Lower lobe of right lung (tissue), 2 donors: ENCODE data around the gene NKIRAS2. TPM values are rescaled to one million over a fixed set of nuclear protein-coding genes. Genes with fewer than 3 reads are reported as not detected.

Experiments
- ATAC-seq, 2 donors: fragments of 200-7000 bp; cut with Tn5 transposase; one replicate each; pipeline ENCODE4 v1.9.1; 2020 to 2022; ENCODE audit warnings: mild to moderate bottlenecking in 2 of 2, moderate library complexity in 2 of 2
- DNase-seq: peaks from one replicate; pipeline ENCODE4 v3.0.0-alpha.2; 2020
- H3K27ac ChIP-seq: fragments of 200-600 bp; one replicate; pipeline ENCODE4 v1.8.0; 2022
- H3K27me3 ChIP-seq: fragments of 200-600 bp; one replicate; pipeline ENCODE4 v1.8.0; 2022; ENCODE audit warnings: low read depth
- H3K36me3 ChIP-seq: fragments of 200-600 bp; one replicate; pipeline ENCODE4 v1.8.0; 2022; ENCODE audit warnings: mild to moderate bottlenecking
- H3K4me1 ChIP-seq: fragments of 200-600 bp; one replicate; pipeline ENCODE4 v1.8.0; 2022
- H3K4me3 ChIP-seq: fragments of 200-600 bp; one replicate; pipeline ENCODE4 v1.8.0; 2022; ENCODE audit warnings: mild to moderate bottlenecking
- H3K9me3 ChIP-seq: fragments of 200-600 bp; one replicate; pipeline ENCODE4 v1.8.0; 2022
- intact Hi-C: fragments of 100-400 bp; cut with DNase I; formaldehyde crosslinking; loops from one replicate; pipeline ENCODE4 v1.11.0; 2022
- total RNA-seq: library from RNA; stranded (reverse); fragmentation: NEBNext Ultra II Directional; extraction: Animal tissue kit (Norgen Biotek cat#: 25700); gene quantifications from one replicate; pipeline ENCODE4 v1.2.1, GENCODE V29; 2021
- TF ChIP-seq, protein P1 (sequence below): fragments of 200-600 bp; IDR thresholded peaks from one replicate; pipeline ENCODE4 v1.8.0; 2022; ENCODE audit warnings: antibody characterized with exemption, mild to moderate bottlenecking
- donor health status: DM: no; HTN: yes; CAD: no; lungs with severe emphysema.

NKIRAS2 gene
- total RNA-seq, 1 donor from 2014 or later, result 27.1 TPM

- ATAC-seq (no peak), DNase-seq (no peak)
- Histone ChIP-seq H3K27me3 (peaks cover 5% of the 10 kb centered on the region), H3K4me3 (no peak overlapping the region), H3K36me3 (no peaks in the 10 kb centered on the region), H3K4me1 (peaks cover 8% of the 10 kb centered on the region), H3K27ac (no peak overlapping the region), H3K9me3 (no peaks in the 10 kb centered on the region)
- intact Hi-C loops, result no loop called here
- TF ChIP-seq, protein P1, sequence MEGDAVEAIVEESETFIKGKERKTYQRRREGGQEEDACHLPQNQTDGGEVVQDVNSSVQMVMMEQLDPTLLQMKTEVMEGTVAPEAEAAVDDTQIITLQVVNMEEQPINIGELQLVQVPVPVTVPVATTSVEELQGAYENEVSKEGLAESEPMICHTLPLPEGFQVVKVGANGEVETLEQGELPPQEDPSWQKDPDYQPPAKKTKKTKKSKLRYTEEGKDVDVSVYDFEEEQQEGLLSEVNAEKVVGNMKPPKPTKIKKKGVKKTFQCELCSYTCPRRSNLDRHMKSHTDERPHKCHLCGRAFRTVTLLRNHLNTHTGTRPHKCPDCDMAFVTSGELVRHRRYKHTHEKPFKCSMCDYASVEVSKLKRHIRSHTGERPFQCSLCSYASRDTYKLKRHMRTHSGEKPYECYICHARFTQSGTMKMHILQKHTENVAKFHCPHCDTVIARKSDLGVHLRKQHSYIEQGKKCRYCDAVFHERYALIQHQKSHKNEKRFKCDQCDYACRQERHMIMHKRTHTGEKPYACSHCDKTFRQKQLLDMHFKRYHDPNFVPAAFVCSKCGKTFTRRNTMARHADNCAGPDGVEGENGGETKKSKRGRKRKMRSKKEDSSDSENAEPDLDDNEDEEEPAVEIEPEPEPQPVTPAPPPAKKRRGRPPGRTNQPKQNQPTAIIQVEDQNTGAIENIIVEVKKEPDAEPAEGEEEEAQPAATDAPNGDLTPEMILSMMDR, result no peak
Measured at GRCh38 chr17:42055027-42055426, 35.1 kb downstream of the NKIRAS2 start.

DNA sequence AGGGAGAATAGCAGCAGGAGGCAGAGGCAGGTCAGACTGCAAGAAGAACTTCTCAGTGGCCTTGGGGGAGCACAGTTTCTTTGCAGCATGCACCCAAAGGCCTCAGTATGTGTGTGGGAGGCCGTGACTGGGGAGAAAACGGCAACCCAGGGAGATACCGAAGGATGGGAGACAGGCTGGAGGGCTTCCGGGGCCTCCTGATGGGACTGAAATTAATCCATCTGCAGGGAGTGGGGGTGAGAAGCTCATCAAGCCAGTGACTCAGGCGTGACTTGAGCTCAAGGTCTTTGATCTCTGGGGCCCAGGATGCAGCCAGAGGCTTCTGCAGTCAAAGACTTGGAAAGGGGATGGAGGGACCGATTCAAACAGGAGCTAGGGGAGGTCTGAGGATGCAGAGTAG is 35.6 kb downstream of the NKIRAS2 start:
- ATAC-seq, result no peak
- intact Hi-C loops, result no loop called here
- H3K27me3 ChIP-seq, result peaks cover 5% of the 10 kb centered on the region

GRCh38 chr17:42056635-42057034 is 36.7 kb downstream of the NKIRAS2 start:
- ATAC-seq (no peak), DNase-seq (no peak)
- no peak overlapping the region for H3K4me3 ChIP-seq
- H3K36me3 ChIP-seq, result no peaks in the 10 kb centered on the region
- no peak overlapping the region for H3K27ac ChIP-seq
- no peaks in the 10 kb centered on the region for H3K9me3 ChIP-seq
- intact Hi-C loops, result no loop called here
- H3K27me3 ChIP-seq, result peaks cover 5% of the 10 kb centered on the region
- H3K4me1 ChIP-seq, result no peaks in the 10 kb centered on the region
- TF ChIP-seq, protein P1, result no peak

More for the DNA sequence above, 35.6 kb downstream of the NKIRAS2 start:
- Histone ChIP-seq H3K9me3 (no peaks in the 10 kb centered on the region), H3K27ac (no peak overlapping the region), H3K36me3 (no peaks in the 10 kb centered on the region), H3K4me1 (peaks cover 6% of the 10 kb centered on the region), H3K4me3 (no peak overlapping the region)
- TF ChIP-seq, protein P1, result no peak
- DNase-seq, result no peak

GRCh38 chr17:42058063-42058462 is 38.2 kb downstream of the NKIRAS2 start:
- Histone ChIP-seq H3K27ac (no peak overlapping the region), H3K4me1 (no peaks in the 10 kb centered on the region), H3K27me3 (peaks cover 5% of the 10 kb centered on the region), H3K9me3 (no peaks in the 10 kb centered on the region), H3K4me3 (no peak overlapping the region), H3K36me3 (no peaks in the 10 kb centered on the region)
- TF ChIP-seq, protein P1, result no peak
- DNase-seq (no peak), ATAC-seq (no peak)
- intact Hi-C loops, result no loop called here

DNA sequence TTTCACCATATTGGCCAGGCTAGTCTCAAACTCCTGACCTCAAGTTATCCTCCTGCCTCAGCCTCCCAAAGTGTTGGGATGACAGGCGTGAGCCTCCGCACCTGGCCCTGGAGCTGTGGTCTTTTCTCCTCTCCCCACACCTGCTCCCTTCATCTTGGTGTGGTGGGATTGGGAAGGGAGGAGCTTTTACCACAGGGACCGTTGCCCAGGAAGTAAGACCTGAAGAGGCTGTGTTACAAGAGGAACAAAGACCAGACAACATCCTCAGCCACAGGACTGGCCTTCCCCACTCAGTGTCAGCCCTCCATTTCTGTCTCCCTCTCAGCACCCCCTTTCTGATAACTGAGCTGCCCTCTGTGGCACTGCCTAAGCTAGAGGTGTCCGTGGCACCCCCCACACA is 39.9 kb downstream of the NKIRAS2 start:
- intact Hi-C loops, result no loop called here

More for the DNA sequence above, 39.9 kb downstream of the NKIRAS2 start:
- H3K27me3 ChIP-seq, result no peaks in the 10 kb centered on the region
- no peak overlapping the region for H3K27ac ChIP-seq
- DNase-seq (no peak), ATAC-seq (no peak)
- no peak overlapping the region for H3K4me3 ChIP-seq
- H3K4me1 ChIP-seq, result peaks cover 6% of the 10 kb centered on the region
- TF ChIP-seq, protein P1, result no peak
- H3K36me3 ChIP-seq, result no peaks in the 10 kb centered on the region
- no peaks in the 10 kb centered on the region for H3K9me3 ChIP-seq
